C1 segment of cervical spinal cord (tissue), 14 donors: ENCODE results near the gene GATB.
"Not testable (repeated sequence)": the region's sequence is repeated elsewhere in the genome, so short reads cannot be mapped to it uniquely, and the experiment has no call there.

Experiments used
- DNase-seq, 14 donors: peaks; one replicate each; lab custom pipeline; 2025; lab: John Stamatoyannopoulos, UW

Gene GATB

GRCh38 chr4:151785484-151786157, 24.8 kb upstream of the GATB start:
- no peak for DNase-seq

- DNase-seq = no peak
Observed at GRCh38 chr4:151784706-151785105, 23.9 kb upstream of the GATB start.

GRCh38 chr4:151783867-151784266, 23.1 kb upstream of the GATB start:
- DNase-seq = no peak

GRCh38 chr4:151782296-151782695, 21.5 kb upstream of the GATB start:
- no peak for DNase-seq

GRCh38 chr4:151781026-151781425, 20.2 kb upstream of the GATB start:
- peak in 8 of 14 donors; percentile 0 to 14 (median 8) for DNase-seq

- DNase-seq = no peak
Observed at GRCh38 chr4:151777471-151777870, 16.7 kb upstream of the GATB start.

GRCh38 chr4:151774324-151774723, 13.5 kb upstream of the GATB start:
- no peak for DNase-seq

- DNase-seq = peak in 1 of 14 donors; percentile 59
Observed at GRCh38 chr4:151772274-151772673, 11.5 kb upstream of the GATB start.

- DNase-seq = peak in 2 of 14 donors; percentile 0 to 68
Observed at GRCh38 chr4:151771664-151772063, 10.9 kb upstream of the GATB start.

- DNase-seq = no peak
Observed at GRCh38 chr4:151770154-151770553, 9.3 kb upstream of the GATB start.

- DNase-seq = no peak
Observed at GRCh38 chr4:151768835-151769234, 8.0 kb upstream of the GATB start.

- DNase-seq = no peak
Observed at GRCh38 chr4:151766691-151767090, 5.9 kb upstream of the GATB start.

- DNase-seq = no peak
Observed at GRCh38 chr4:151760002-151760401, 805 bp downstream of the GATB start.

- no peak for DNase-seq
Observed at GRCh38 chr4:151753056-151753455, 7.8 kb downstream of the GATB start.

GRCh38 chr4:151750156-151750555, 10.7 kb downstream of the GATB start:
- DNase-seq = no peak

GRCh38 chr4:151745481-151746231, 15.2 kb downstream of the GATB start:
- peak in 2 of 14 donors; percentile 10 to 19 for DNase-seq

- DNase-seq = no peak
Observed at GRCh38 chr4:151744614-151745013, 16.2 kb downstream of the GATB start.

- DNase-seq = no peak
Observed at GRCh38 chr4:151743894-151744293, 16.9 kb downstream of the GATB start.

- no peak for DNase-seq
Observed at GRCh38 chr4:151743128-151743854, 17.5 kb downstream of the GATB start.

GRCh38 chr4:151738720-151739517, 21.9 kb downstream of the GATB start:
- DNase-seq = no peak

- not testable (repeated sequence) for DNase-seq
Observed at GRCh38 chr4:151736852-151737251, 24.0 kb downstream of the GATB start.

- DNase-seq = no peak
Observed at GRCh38 chr4:151736361-151736760, 24.4 kb downstream of the GATB start.
